ENCODE measurements around the gene LRRC4B. TPM values are rescaled to one million over a fixed set of nuclear protein-coding genes. Genes with fewer than 3 reads are reported as not detected.

The LRRC4B gene
- total RNA-seq, 2 donors from 2014 or later: not detected

GRCh38 chr19:50519006-50519575 is 49.1 kb downstream of the LRRC4B start:
- no peak for DNase-seq (ENCODE audit: low spot score in 2 of 2)
- no peak for ATAC-seq
- H3K36me3 Mint-ChIP-seq: no peaks in the 10 kb centered on the region
- H3K27ac Mint-ChIP-seq: no peak overlapping the region
- no peaks in the 10 kb centered on the region for H3K9me3 Mint-ChIP-seq

- ATAC-seq (no peak), DNase-seq (ENCODE audit: low spot score in 2 of 2) (no peak)
- Mint-ChIP-seq H3K27ac (no peak overlapping the region), H3K9me3 (no peaks in the 10 kb centered on the region), H3K36me3 (no peaks in the 10 kb centered on the region)
Measured at GRCh38 chr19:50518091-50519005, 49.9 kb downstream of the LRRC4B start.

DNA sequence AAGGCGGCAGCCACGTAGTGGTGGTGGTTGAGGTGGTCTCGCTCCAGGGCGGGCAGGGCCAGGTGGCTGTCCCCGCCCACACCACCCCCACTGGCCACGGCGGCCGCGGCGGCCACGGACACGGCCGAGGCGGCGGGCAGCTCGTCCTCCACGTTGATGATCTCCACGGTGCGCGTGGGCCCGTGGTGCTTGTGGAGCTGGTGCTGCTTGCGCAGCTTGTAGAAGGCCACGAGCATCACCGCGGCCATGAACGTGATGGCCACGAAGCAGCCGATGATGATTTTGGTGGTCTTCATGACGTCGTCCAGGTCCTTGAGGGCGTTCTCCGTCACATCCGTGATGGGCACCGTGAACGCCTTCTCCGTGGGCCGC is 50.5 kb downstream of the LRRC4B start:
- ATAC-seq (no peak), DNase-seq (ENCODE audit: low spot score in 2 of 2) (no peak)
- Mint-ChIP-seq H3K9me3 (no peaks in the 10 kb centered on the region), H3K36me3 (no peaks in the 10 kb centered on the region), H3K27ac (no peak overlapping the region)

DNA sequence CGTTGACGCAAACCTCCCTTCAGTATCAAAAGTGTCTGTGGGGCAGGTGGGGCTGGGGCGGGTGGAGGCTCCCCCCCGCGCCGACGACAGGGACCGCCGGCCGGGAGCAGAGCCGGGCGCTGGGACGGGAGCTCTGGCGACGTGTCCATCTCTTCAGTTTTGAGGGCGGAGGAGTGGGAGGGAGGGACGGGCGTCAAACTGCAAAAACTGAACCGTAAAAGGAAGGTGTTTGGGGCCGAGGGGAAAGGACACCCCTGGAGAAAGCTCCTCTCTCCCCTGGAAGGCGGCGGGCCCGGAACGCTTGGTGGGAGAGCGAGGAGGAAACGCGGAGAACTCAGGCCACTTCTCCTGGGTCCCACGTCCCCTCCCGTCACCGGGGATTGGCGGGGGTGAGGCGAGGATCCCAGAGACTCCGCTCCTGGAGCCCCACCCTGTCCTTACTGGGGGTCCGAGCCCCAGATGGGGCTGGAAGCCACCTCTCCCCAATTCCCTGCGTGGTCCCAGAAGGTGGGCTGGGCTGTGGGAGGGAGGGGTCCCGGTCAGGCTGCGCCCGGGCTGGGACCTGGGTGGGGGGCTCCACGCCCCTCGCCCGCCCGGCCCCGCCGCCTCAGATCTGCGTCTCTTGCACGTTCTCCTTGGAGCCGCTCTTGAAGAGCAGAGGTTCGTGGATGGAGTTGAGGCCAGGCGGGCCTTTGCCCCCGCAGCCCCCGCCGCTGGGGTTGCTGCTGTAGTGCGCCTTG is 51.1 kb downstream of the LRRC4B start:
- ATAC-seq: no peak
- Mint-ChIP-seq H3K36me3 (no peaks in the 10 kb centered on the region), H3K27ac (no peak overlapping the region)

GRCh38 chr19:50516456-50516855 is 51.8 kb downstream of the LRRC4B start:
- ATAC-seq: no peak
- DNase-seq (ENCODE audit: low spot score in 2 of 2): no peak
- Mint-ChIP-seq H3K36me3 (no peaks in the 10 kb centered on the region), H3K27ac (no peak overlapping the region), H3K9me3 (no peaks in the 10 kb centered on the region)

More for the DNA sequence above, 51.1 kb downstream of the LRRC4B start:
- H3K9me3 Mint-ChIP-seq: no peaks in the 10 kb centered on the region
- no peak for DNase-seq (ENCODE audit: low spot score in 2 of 2)

GRCh38 chr19:50515168-50515561 is 53.1 kb downstream of the LRRC4B start:
- no peak for ATAC-seq
- no peaks in the 10 kb centered on the region for H3K9me3 Mint-ChIP-seq
- DNase-seq (ENCODE audit: low spot score in 2 of 2): no peak

DNA sequence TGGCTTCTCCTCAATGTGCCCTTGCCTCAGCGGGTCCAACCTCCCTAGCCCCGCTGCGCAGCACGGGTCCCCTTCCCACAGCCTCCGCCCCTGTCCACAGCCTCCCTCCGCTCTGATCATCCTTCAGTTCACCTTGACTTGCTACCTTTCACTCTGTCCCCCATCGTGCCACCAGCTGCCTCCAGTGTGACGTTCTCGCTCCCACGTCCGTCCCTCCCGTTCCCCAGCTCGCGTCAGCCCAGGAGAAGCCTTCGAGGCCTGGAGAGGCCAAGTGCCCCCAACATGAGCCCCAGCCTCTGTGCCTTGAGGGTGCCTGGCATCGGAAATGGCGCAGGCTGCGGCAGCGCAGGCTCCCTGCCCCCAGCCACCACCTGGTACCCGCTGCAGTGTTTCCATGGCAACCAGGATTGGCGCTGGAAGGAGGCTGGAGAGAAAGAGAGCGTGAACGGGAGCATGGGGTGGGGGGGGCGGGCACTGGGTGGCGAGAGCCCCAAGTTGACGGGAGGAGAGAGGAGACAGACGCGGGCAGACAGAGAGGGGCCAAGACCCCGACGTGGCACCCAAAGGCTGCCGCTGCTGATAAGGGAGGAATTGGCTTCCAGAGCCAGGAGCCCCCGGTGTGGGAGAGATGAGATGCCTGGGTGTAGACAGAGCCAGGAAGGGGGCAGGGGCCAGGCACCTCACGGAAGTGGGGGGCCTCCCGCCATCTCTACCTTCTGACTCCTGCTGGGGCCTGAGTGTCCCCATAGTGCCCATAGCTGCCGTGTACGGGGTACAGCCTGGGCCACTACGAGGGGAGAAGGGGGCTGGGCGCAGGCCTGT is 53.7 kb downstream of the LRRC4B start:
- Mint-ChIP-seq H3K27ac (peak overlapping the region in 1 of 2 donors; percentile 85), H3K36me3 (peaks cover 0 to 6% of the 10 kb centered on the region in 2 donors), H3K9me3 (no peaks in the 10 kb centered on the region)
- DNase-seq (ENCODE audit: low spot score in 2 of 2) (no peak), ATAC-seq (no peak)

More at GRCh38 chr19:50515168-50515561, 53.1 kb downstream of the LRRC4B start:
- Mint-ChIP-seq H3K36me3 (peaks cover 0 to 6% of the 10 kb centered on the region in 2 donors), H3K27ac (no peak overlapping the region)

- DNase-seq (ENCODE audit: low spot score in 2 of 2) (no peak), ATAC-seq (no peak)
- Mint-ChIP-seq H3K27ac (peak within 1 kb of the TSS; percentile 85), H3K9me3 (no peaks in the 10 kb centered on the region), H3K36me3 (peaks cover 0 to 6% of the 10 kb centered on the region in 2 donors)
Measured at GRCh38 chr19:50513746-50514345, 54.4 kb downstream of the LRRC4B start, which contains the start of gene ASPDH. TSS of gene ASPDH (minus strand) at chr19:50513913. CDS start at chr19:50513823, 90 bp downstream.

DNA sequence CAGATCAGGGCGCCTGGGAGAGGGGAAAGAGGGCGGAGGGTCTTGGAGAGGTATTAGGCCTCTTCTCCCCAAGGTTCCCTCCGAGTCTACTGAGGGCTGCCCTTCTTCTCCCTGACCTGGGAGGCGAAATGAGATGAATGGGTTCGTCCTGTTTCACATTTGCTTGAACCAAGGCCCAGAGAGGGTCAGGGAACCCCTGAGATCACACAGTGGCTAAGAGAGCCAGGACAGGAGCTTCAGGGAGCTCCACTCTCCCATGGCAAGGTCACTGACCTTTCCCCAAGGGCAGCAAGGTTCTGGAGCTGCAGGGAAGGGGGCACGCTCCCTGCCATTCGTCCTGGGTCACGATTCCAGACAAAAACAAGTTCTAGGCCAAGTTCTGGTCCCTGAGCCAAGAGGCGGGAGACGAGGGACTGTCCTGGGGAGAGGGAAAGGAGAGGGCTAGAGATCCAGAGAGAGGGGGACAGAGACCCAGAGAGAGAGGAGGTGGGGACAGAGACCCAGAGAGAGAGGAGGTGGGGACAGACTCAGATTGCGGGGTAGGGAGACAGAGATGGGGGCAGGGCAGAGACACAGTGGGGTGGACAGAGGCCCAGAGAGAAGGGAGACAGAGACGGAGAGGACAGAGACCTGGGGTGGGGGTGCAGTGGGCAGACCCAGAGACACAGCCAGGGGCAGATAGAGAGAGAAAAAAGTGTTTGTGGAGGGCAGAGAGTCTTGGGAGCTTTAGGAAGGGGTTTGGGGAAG is 55.1 kb downstream of the LRRC4B start:
- Mint-ChIP-seq H3K27ac (peak overlapping the region in 1 of 2 donors; percentile 85), H3K9me3 (no peaks in the 10 kb centered on the region), H3K36me3 (peaks cover 0 to 6% of the 10 kb centered on the region in 2 donors)
- DNase-seq (ENCODE audit: low spot score in 2 of 2): no peak
- no peak for ATAC-seq

DNA sequence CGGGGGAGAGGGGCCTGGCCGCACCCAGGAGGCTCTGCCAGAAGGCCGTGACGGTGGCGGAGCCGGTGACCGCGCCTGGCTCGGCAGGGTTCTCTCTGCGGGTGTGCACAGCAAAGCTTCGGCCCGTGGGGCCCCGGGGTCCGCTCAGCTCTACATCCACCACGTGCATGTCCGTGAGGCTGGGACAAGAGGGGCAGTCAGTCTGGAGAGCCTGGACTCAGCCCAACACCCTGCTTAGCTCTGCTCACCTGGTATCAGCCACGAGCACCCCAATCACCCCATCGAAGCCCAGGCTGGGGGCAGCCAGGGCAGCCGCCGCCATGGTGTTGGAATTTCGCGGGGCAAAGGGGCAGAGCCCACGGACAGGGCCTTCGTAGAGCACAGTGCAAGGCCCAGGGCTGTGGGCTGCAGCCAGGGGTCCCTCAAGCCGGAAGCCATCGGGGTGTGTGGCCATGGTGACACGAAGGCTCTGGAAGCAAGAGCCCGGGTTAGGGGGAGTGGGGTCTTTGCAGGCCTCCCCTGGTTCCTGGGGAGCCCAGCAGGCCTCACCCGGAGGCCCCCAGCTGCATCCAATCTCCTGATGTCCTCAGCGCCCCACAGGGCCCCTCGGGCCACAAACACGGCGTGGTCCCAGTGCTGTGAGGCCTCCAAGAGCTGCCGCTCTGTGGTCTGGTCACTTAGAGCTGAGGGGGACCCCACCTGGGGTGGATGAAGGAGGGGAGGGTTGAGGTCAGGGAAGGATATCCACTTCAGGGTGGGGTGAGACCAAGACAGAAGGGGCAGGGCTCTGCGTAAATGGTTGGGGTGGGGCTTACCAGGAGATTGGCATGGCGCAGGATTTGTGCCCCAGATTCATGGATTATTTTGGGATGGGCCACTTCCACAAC is 55.9 kb downstream of the LRRC4B start:
- DNase-seq (ENCODE audit: low spot score in 2 of 2) (no peak), ATAC-seq (no peak)
- Mint-ChIP-seq H3K27ac (peak overlapping the region in 1 of 2 donors; percentile 91), H3K9me3 (no peaks in the 10 kb centered on the region), H3K36me3 (peaks cover 0 to 6% of the 10 kb centered on the region in 2 donors)

- Mint-ChIP-seq H3K9me3 (no peaks in the 10 kb centered on the region), H3K36me3 (peaks cover 0 to 6% of the 10 kb centered on the region in 2 donors), H3K27ac (peak within 1 kb of the TSS; percentile 91 to 98)
- peak; percentile 93 to 94 for ATAC-seq
- peak; percentile 94 to 96 for DNase-seq (ENCODE audit: low spot score in 2 of 2)
Measured at GRCh38 chr19:50511069-50511822, 57.0 kb downstream of the LRRC4B start, which contains the start of gene JOSD2. TSS of gene JOSD2 (minus strand) at chr19:50511191. CDS start at chr19:50510431, 760 bp downstream.

DNA sequence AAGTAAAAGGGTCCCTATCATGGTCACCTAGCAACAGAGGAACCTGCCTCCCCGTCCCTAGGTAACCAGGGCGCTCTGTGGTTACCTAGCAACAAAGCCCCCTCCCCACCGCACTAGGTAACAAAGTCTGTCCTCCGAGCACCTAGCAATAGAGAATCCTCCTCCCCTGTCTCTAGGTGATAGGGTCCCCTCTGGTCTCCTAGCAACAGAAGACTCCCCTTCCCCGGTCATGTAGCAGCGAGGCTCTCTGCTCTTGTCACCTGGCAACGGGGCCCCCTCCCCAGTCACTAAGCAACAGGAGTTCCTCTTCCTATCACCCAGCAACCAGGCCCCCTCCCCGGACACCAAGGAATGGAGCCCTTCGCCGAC is 57.6 kb downstream of the LRRC4B start:
- Mint-ChIP-seq H3K27ac (peak overlapping the region; percentile 91 to 98), H3K36me3 (peaks cover 0 to 6% of the 10 kb centered on the region in 2 donors), H3K9me3 (no peaks in the 10 kb centered on the region)
- no peak for ATAC-seq
- DNase-seq (ENCODE audit: low spot score in 2 of 2): no peak

- Mint-ChIP-seq H3K36me3 (peaks cover 0 to 6% of the 10 kb centered on the region in 2 donors), H3K9me3 (no peaks in the 10 kb centered on the region), H3K27ac (peak overlapping the region; percentile 91 to 98)
- DNase-seq (ENCODE audit: low spot score in 2 of 2): no peak
- ATAC-seq: no peak
Measured at GRCh38 chr19:50510121-50510670, 58.0 kb downstream of the LRRC4B start.
